Nephron (organoid): Measurements from ENCODE around the gene LMBR1.

Source experiments
- H3K27ac Mint-ChIP-seq, 3 experiments: 2 replicates each; pipeline ENCODE4 v1.8.0; 2020; ENCODE audit warnings: mixed read lengths in 3 of 3, mild to moderate bottlenecking in 2 of 3, moderate library complexity in 1 of 3
- H3K27me3 Mint-ChIP-seq: 2 replicates; pipeline ENCODE4 v1.8.0; 2021; ENCODE audit warnings: low read depth, mild to moderate bottlenecking, moderate library complexity, mixed read lengths
- H3K36me3 Mint-ChIP-seq: 2 replicates; pipeline ENCODE4 v1.8.0; 2020; ENCODE audit warnings: low read depth, mixed read lengths
- H3K4me1 Mint-ChIP-seq: 2 replicates; pipeline ENCODE4 v1.8.0; 2020; ENCODE audit warnings: mixed read lengths
- H3K4me3 Mint-ChIP-seq, 3 experiments: 2 replicates each; pipeline ENCODE4 v1.8.0; 2020; ENCODE audit warnings: mild to moderate bottlenecking in 3 of 3, mixed read lengths in 3 of 3, moderate library complexity in 2 of 3
- H3K9me3 Mint-ChIP-seq: 2 replicates; pipeline ENCODE4 v1.8.0; 2020; ENCODE audit warnings: mixed read lengths
- TF ChIP-seq, protein P1 (sequence below), 3 experiments: fragments of 200-600 bp; sonication (generic); IDR thresholded peaks; one replicate each; pipeline ENCODE4 v1.5.0; 2021; ENCODE audit warnings: antibody characterized with exemption in 3 of 3; ENCODE audit not compliant: unreplicated experiment in 3 of 3

LMBR1 gene

DNA sequence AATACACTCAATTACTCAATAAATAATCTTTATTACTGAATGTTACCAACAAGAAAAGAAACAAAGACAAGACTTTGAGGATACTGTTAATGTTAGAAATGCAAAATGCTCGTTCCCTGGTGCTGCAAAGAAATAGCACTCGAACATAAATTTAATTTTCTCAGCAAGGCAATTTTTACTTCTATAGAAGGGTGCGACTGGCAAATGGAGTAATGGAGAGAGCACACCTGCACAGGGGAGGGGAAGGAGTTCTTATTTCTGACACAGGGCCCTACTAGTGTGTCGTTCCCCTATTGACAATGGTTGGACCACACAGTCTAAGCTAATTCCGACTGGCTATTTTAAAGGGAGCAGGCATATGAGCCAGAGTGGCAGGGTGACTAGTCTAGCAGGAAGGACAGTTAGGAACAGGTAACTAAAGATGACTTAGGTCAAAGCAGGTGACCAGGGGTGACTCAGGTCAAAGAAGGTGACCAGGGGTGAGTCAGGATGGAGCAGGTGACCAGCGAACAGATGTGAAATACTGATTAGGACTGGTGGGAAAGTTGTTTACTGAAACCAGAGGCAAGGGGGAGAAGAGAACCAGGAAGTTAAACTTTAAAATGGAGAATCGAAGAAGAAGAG is 133.3 kb downstream of the LMBR1 start:
- Mint-ChIP-seq H3K27me3 (no peaks in the 10 kb centered on the region), H3K36me3 (peaks cover 27% of the 10 kb centered on the region), H3K4me1 (no peaks in the 10 kb centered on the region), H3K27ac (no peak overlapping the region), H3K9me3 (no peaks in the 10 kb centered on the region), H3K4me3 (no peak overlapping the region)
- TF ChIP-seq, protein P1, sequence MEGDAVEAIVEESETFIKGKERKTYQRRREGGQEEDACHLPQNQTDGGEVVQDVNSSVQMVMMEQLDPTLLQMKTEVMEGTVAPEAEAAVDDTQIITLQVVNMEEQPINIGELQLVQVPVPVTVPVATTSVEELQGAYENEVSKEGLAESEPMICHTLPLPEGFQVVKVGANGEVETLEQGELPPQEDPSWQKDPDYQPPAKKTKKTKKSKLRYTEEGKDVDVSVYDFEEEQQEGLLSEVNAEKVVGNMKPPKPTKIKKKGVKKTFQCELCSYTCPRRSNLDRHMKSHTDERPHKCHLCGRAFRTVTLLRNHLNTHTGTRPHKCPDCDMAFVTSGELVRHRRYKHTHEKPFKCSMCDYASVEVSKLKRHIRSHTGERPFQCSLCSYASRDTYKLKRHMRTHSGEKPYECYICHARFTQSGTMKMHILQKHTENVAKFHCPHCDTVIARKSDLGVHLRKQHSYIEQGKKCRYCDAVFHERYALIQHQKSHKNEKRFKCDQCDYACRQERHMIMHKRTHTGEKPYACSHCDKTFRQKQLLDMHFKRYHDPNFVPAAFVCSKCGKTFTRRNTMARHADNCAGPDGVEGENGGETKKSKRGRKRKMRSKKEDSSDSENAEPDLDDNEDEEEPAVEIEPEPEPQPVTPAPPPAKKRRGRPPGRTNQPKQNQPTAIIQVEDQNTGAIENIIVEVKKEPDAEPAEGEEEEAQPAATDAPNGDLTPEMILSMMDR (IDR thresholded peaks at IDR 0.05; ENCODE audit: unreplicated experiment in 3 of 3) = no peak

DNA sequence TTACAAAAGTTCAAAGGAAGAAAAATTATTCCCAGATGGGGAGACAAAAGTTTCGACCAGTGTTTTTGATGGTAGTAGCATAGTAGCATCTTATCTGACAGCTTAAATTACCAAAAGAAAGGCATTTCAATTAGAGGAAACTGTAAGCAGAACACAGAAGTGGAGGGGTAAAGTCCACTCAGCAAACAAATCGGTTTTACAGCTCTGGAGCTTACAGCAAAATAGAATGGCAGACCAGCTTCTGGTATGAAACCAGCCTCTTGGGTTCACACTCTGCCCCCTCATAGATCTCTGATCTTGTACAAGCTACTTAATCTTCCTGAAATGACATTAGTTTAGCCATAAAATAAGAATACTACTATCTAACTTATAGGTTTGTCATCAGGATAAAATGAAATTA is 133.8 kb downstream of the LMBR1 start:
- Mint-ChIP-seq H3K27me3 (no peaks in the 10 kb centered on the region), H3K36me3 (peaks cover 27% of the 10 kb centered on the region), H3K4me1 (no peaks in the 10 kb centered on the region), H3K9me3 (no peaks in the 10 kb centered on the region), H3K4me3 (no peak overlapping the region), H3K27ac (no peak overlapping the region)
- TF ChIP-seq, protein P1 (IDR thresholded peaks at IDR 0.05; ENCODE audit: unreplicated experiment in 3 of 3) = no peak

DNA sequence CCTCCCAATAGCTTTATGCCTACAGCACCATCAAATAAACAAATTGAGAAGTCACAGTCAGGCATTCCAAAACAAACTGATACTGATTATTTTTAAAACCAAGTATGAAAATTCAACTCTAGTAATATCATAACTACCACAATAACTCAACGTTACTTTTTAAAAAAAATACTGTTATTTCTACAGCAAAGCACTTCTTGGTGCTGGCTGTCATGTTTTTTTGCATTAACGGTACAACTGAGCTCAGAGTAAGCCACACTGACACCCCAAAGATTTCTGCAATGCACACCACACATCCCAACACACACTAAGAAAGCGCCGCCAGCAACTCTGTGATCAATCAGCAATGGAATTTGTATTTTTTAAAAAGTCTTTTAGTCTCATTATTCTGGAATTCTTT is 138.8 kb downstream of the LMBR1 start:
- peaks cover 12% of the 10 kb centered on the region for H3K36me3 Mint-ChIP-seq
- TF ChIP-seq, protein P1 (IDR thresholded peaks at IDR 0.05; ENCODE audit: unreplicated experiment in 3 of 3) = no peak
- no peaks in the 10 kb centered on the region for H3K9me3 Mint-ChIP-seq
- no peaks in the 10 kb centered on the region for H3K27me3 Mint-ChIP-seq
- no peaks in the 10 kb centered on the region for H3K4me1 Mint-ChIP-seq
- H3K27ac Mint-ChIP-seq = no peak overlapping the region
- no peak overlapping the region for H3K4me3 Mint-ChIP-seq

DNA sequence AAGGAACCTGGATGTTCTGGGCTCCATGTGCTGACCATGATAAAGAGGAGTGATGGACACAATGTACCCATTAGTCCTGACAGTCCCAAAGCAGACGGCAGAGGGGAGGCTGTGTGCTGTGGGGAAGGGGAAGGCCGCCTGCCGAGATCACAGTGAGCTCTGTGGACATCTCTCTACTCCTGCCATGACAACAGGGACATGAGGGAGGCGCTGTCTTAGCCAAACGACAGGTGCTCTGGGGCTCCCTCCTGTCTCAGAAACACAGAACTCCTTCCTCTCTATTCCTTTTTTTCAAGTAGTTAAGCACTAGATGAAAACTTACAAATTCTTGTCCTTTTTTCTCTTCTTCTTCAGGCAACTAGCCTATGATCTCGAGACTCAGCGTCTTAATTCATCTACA is 139.4 kb downstream of the LMBR1 start:
- Mint-ChIP-seq H3K27ac (no peak overlapping the region), H3K9me3 (no peaks in the 10 kb centered on the region), H3K27me3 (no peaks in the 10 kb centered on the region), H3K4me3 (no peak overlapping the region), H3K4me1 (no peaks in the 10 kb centered on the region), H3K36me3 (peaks cover 8% of the 10 kb centered on the region)
- TF ChIP-seq, protein P1 (IDR thresholded peaks at IDR 0.05; ENCODE audit: unreplicated experiment in 3 of 3) = no peak

DNA sequence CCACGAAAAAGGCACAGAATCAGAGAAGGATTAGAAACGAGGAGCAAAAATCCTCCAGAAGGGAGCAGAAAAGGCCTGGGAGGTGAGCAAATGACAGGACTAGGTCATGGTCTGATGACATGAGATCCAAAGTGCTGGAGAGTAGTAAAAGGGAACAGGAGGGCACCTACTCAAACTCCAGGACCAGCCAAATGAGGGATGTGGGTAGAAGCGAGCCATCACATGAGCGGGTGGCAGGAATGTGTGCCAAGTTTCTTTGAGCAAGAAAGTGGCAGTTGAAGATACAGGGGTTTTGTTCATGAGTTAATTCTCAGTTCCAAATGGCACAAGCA is 139.8 kb downstream of the LMBR1 start:
- Mint-ChIP-seq H3K36me3 (peaks cover 5% of the 10 kb centered on the region), H3K9me3 (no peaks in the 10 kb centered on the region), H3K27ac (no peak overlapping the region), H3K4me1 (no peaks in the 10 kb centered on the region), H3K4me3 (no peak overlapping the region), H3K27me3 (no peaks in the 10 kb centered on the region)
- TF ChIP-seq, protein P1 (IDR thresholded peaks at IDR 0.05; ENCODE audit: unreplicated experiment in 3 of 3) = no peak
